Esophagus squamous epithelium (tissue), 4 donors: ENCODE data around the gene RPS6KC1.

ENCODE experiments used
- POLR2A ChIP-seq, 4 donors: fragments of 450-650 bp; IDR thresholded peaks; one replicate each; pipeline ENCODE4 v1.6.1; 2017; ENCODE audit warnings: antibody characterized with exemption in 4 of 4, mild to moderate bottlenecking in 4 of 4, moderate library complexity in 3 of 4
- TF ChIP-seq, protein P1 (sequence below), 6 experiments: fragments of 450-650 bp in 4 of 6; fragments of 200-600 bp in 2 of 6; sonication (generic) in 2 of 6; IDR thresholded peaks; one replicate each; pipeline ENCODE4 v1.5.1; 2016 to 2019; ENCODE audit warnings: antibody characterized with exemption in 6 of 6, mild to moderate bottlenecking in 4 of 6, moderate library complexity in 4 of 6

DNA sequence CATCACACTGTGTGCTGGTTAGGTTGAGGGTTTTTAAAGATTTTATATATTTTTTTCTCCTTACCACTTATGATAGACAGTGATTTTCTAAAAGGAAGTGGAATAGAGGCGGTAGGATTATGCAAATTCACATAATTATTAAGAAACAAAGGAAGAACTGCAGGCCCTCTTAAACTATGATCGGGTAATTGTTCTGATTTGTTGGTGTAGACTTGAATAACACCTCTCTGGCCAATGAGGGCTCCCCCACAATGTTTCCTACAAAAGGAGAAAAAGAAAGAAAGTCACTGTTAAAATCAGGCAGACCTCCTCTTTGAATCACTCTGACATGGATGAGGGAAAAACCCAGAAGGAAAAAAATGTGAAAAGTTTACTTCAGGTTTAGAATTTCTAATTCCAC is 241.6 kb downstream of the RPS6KC1 start:
- TF ChIP-seq, protein P1, sequence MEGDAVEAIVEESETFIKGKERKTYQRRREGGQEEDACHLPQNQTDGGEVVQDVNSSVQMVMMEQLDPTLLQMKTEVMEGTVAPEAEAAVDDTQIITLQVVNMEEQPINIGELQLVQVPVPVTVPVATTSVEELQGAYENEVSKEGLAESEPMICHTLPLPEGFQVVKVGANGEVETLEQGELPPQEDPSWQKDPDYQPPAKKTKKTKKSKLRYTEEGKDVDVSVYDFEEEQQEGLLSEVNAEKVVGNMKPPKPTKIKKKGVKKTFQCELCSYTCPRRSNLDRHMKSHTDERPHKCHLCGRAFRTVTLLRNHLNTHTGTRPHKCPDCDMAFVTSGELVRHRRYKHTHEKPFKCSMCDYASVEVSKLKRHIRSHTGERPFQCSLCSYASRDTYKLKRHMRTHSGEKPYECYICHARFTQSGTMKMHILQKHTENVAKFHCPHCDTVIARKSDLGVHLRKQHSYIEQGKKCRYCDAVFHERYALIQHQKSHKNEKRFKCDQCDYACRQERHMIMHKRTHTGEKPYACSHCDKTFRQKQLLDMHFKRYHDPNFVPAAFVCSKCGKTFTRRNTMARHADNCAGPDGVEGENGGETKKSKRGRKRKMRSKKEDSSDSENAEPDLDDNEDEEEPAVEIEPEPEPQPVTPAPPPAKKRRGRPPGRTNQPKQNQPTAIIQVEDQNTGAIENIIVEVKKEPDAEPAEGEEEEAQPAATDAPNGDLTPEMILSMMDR (IDR thresholded peaks at IDR 0.05), result no peak
- no peak for TF ChIP-seq POLR2A (IDR thresholded peaks at IDR 0.05)
